Measurements from ENCODE around the gene CCDC158. TPM values are rescaled to one million over a fixed set of nuclear protein-coding genes. Genes with fewer than 3 reads are reported as not detected.
"Not testable (repeated sequence)": the region's sequence is repeated elsewhere in the genome, so short reads cannot be mapped to it uniquely, and the experiment has no call there.

CCDC158 gene
- total RNA-seq, 2 donors from 2014 or later, result not detected

GRCh38 chr4:76384052-76384451 is 36.9 kb downstream of the CCDC158 start:
- DNase-seq (ENCODE audit: low spot score in 2 of 2) (no peak), ATAC-seq (no peak)
- no peak overlapping the region for H3K27ac Mint-ChIP-seq
- H3K9me3 Mint-ChIP-seq, result peaks cover 7 to 9% of the 10 kb centered on the region in 2 donors
- H3K36me3 Mint-ChIP-seq, result peaks cover 0 to 8% of the 10 kb centered on the region in 2 donors

GRCh38 chr4:76383001-76383400 is 37.9 kb downstream of the CCDC158 start:
- ATAC-seq, result no peak
- Mint-ChIP-seq H3K27ac (no peak overlapping the region), H3K36me3 (no peaks in the 10 kb centered on the region), H3K9me3 (no peaks in the 10 kb centered on the region)
- no peak for DNase-seq (ENCODE audit: low spot score in 2 of 2)

DNA sequence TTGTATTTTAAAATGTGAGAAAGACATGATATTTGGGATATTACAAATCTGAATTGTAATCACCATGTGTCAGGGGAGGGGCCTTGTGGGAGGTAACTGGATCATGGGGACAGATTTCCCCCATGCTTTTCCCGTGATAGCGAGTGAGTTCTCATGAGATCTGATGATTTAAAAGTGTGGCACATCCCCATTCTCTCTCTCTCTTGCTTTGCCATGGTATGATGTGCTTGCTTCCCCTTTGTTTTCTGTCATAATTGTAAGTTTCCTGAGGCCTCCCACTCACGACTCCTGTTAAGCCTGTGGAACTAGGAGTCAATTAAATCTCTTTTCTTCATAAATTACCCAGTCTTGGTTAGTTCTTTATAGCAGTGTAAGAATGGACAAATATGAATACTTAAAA is 39.0 kb downstream of the CCDC158 start:
- ATAC-seq (no peak), DNase-seq (ENCODE audit: low spot score in 2 of 2) (no peak)
- Mint-ChIP-seq H3K36me3 (no peaks in the 10 kb centered on the region), H3K9me3 (no peaks in the 10 kb centered on the region), H3K27ac (no peak overlapping the region)

- Mint-ChIP-seq H3K9me3 (no peaks in the 10 kb centered on the region), H3K27ac (no peak overlapping the region), H3K36me3 (no peaks in the 10 kb centered on the region)
- ATAC-seq (no peak), DNase-seq (ENCODE audit: low spot score in 2 of 2) (no peak)
Measured at GRCh38 chr4:76380561-76380960, 40.4 kb downstream of the CCDC158 start.

DNA sequence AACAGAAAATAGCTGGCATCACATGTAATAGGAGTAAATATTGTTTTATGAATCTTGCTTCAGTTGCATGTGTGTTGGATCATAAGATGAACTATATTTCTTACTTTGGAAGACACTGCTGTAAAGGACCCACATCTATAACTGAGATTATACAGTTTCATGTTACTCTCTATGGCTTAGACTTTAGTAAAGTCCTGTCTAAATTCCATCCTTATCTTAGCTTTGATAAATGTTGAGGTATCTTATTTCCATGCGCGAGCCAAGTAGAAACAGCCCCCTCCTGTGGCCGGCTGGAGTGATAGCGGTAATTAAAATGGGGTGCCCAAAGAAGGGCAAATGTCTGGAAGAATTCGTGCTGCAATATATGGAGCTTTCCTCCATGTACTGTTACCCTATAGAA is 43.0 kb downstream of the CCDC158 start:
- Mint-ChIP-seq H3K27ac (no peak overlapping the region), H3K9me3 (no peaks in the 10 kb centered on the region), H3K36me3 (no peaks in the 10 kb centered on the region)
- DNase-seq (ENCODE audit: low spot score in 2 of 2) (peak in 1 of 2 donors; percentile 55), ATAC-seq (peak; percentile 26 to 34)

DNA sequence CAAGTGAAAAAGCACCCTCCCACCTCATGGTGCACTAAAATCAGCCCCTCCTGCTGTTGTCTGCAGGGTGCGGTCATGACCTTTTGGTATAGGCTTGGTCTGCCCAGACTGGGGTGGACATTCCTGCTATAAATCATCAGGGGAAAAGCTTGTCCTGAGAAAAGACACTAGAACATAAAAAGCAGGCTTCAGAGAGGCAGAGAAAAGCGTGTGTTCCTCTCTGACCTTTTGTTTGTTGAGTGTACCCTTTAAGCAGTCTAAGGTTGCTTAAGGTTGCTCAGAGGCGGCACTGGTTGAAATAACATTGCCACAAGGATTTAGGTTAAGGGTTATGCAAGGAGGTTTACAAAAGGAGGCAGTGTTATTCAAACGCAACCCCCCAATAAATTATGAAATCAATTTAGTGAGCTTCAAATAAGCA is 43.5 kb downstream of the CCDC158 start:
- no peaks in the 10 kb centered on the region for H3K9me3 Mint-ChIP-seq
- DNase-seq (ENCODE audit: low spot score in 2 of 2), result no peak
- H3K27ac Mint-ChIP-seq, result no peak overlapping the region
- no peaks in the 10 kb centered on the region for H3K36me3 Mint-ChIP-seq
- no peak for ATAC-seq

GRCh38 chr4:76376534-76376933 is 44.4 kb downstream of the CCDC158 start:
- ATAC-seq (no peak), DNase-seq (ENCODE audit: low spot score in 2 of 2) (no peak)
- no peak overlapping the region for H3K27ac Mint-ChIP-seq
- H3K36me3 Mint-ChIP-seq, result no peaks in the 10 kb centered on the region
- H3K9me3 Mint-ChIP-seq, result no peaks in the 10 kb centered on the region

GRCh38 chr4:76375703-76376102 is 45.2 kb downstream of the CCDC158 start:
- H3K9me3 Mint-ChIP-seq, result no peaks in the 10 kb centered on the region
- DNase-seq (ENCODE audit: low spot score in 2 of 2) (no peak), ATAC-seq (no peak)
- no peaks in the 10 kb centered on the region for H3K36me3 Mint-ChIP-seq
- no peak overlapping the region for H3K27ac Mint-ChIP-seq

- ATAC-seq, result no peak
- no peak for DNase-seq (ENCODE audit: low spot score in 2 of 2)
- Mint-ChIP-seq H3K27ac (no peak overlapping the region), H3K9me3 (no peaks in the 10 kb centered on the region), H3K36me3 (no peaks in the 10 kb centered on the region)
Measured at GRCh38 chr4:76374798-76375197, 46.1 kb downstream of the CCDC158 start.

GRCh38 chr4:76373919-76374552 is 46.9 kb downstream of the CCDC158 start:
- ATAC-seq (no peak), DNase-seq (ENCODE audit: low spot score in 2 of 2) (no peak)
- H3K27ac Mint-ChIP-seq, result no peak overlapping the region
- no peaks in the 10 kb centered on the region for H3K36me3 Mint-ChIP-seq
- H3K9me3 Mint-ChIP-seq, result no peaks in the 10 kb centered on the region

GRCh38 chr4:76366737-76367136 is 54.2 kb downstream of the CCDC158 start:
- Mint-ChIP-seq H3K9me3 (no peaks in the 10 kb centered on the region), H3K27ac (no peak overlapping the region), H3K36me3 (no peaks in the 10 kb centered on the region)
- DNase-seq (ENCODE audit: low spot score in 2 of 2), result no peak
- no peak for ATAC-seq

DNA sequence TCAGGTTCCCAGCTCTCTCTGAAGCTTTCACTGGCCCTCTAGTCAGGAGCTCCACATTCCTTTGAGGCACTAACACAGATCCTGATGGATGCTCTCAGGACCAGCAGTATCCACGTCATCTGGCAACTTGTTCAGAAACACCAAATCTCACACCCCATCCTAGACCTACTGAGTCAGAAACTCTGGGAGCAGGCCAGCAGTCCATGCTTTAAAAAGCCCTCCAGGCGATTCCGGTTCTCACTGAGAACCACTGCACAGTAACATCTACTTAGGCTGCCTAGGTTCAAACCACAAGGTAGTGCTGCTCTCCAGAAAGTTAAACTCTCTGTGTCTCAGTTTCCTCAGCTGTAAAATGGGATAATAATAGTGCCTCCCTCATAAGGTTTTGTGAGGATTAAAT is 55.3 kb downstream of the CCDC158 start:
- H3K27ac Mint-ChIP-seq, result no peak overlapping the region
- no peak for DNase-seq (ENCODE audit: low spot score in 2 of 2)
- ATAC-seq, result no peak
- peaks cover 0 to 2% of the 10 kb centered on the region in 2 donors for H3K36me3 Mint-ChIP-seq
- peaks cover 0 to 6% of the 10 kb centered on the region in 2 donors for H3K9me3 Mint-ChIP-seq

DNA sequence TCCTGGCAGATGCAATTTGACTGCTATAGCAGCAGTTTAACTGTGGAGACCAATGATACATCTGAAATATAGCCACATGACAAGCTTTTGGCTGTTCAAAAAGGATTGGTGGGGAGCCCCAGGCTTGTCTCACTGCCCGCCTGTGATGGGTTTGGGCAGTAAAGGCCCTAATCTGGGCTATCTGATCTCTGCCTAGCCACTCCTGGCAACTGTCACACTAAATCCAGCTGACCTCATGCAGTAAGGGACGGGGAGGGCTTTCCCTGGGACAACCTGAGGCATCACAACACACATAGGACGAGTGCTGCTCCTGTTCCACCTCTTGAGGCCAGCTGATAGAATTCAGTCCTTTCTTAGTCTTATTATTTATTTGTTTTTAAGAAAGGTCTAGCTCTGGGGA is 56.2 kb downstream of the CCDC158 start:
- Mint-ChIP-seq H3K27ac (no peak overlapping the region), H3K9me3 (peaks cover 0 to 7% of the 10 kb centered on the region in 2 donors), H3K36me3 (peaks cover 0 to 6% of the 10 kb centered on the region in 2 donors)
- DNase-seq (ENCODE audit: low spot score in 2 of 2) (no peak), ATAC-seq (no peak)

GRCh38 chr4:76363556-76364290 is 57.2 kb downstream of the CCDC158 start:
- H3K27ac Mint-ChIP-seq, result no peak overlapping the region

GRCh38 chr4:76361689-76362412 is 59.1 kb downstream of the CCDC158 start:
- Mint-ChIP-seq H3K9me3 (peaks cover 21 to 29% of the 10 kb centered on the region in 2 donors), H3K27ac (no peak overlapping the region), H3K36me3 (peaks cover 22% of the 10 kb centered on the region in 2 donors)
- DNase-seq (ENCODE audit: low spot score in 2 of 2), result no peak
- no peak for ATAC-seq

More at GRCh38 chr4:76363556-76364290, 57.2 kb downstream of the CCDC158 start:
- no peak for DNase-seq (ENCODE audit: low spot score in 2 of 2)
- ATAC-seq, result peak; percentile 24 to 53
- Mint-ChIP-seq H3K9me3 (peaks cover 9 to 16% of the 10 kb centered on the region in 2 donors), H3K36me3 (peaks cover 10 to 15% of the 10 kb centered on the region in 2 donors)

GRCh38 chr4:76359881-76360466 is 61.0 kb downstream of the CCDC158 start:
- DNase-seq (ENCODE audit: low spot score in 2 of 2); H3K27ac Mint-ChIP-seq; ATAC-seq: not testable (repeated sequence)
- Mint-ChIP-seq H3K9me3 (peaks cover 21 to 32% of the 10 kb centered on the region in 2 donors), H3K36me3 (peaks cover 22% of the 10 kb centered on the region in 2 donors)

DNA sequence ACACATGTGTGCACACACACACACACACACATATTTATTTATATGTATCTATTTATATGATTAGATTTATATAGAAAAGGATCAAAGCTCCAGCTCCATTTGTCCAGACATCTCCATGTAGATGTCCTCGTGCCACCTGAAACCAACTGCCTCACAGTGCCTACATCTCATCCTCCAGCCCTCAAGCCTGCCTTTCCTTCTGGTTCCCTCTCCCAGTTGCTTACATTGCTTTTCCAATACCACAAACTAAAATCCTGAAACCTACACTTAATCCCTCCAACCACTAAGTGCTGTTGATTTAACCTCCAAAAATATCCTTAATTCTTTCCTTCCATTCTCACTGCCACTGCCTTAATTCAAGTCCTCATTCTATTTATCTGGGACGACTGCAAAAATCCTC is 63.0 kb downstream of the CCDC158 start:
- DNase-seq (ENCODE audit: low spot score in 2 of 2), result no peak
- Mint-ChIP-seq H3K27ac (no peak overlapping the region), H3K36me3 (peaks cover 22% of the 10 kb centered on the region in 2 donors), H3K9me3 (peaks cover 21 to 33% of the 10 kb centered on the region in 2 donors)
- ATAC-seq, result no peak
